Lower leg skin (tissue), 3 donors: ENCODE measurements around the gene CTBP2.

Experiments used
- CTCF ChIP-seq, 3 donors: fragments of 450-650 bp; IDR thresholded peaks; one replicate each; pipeline ENCODE4 v1.5.1; 2016; ENCODE audit warnings: antibody characterized with exemption in 3 of 3, mild to moderate bottlenecking in 3 of 3, moderate library complexity in 2 of 3
- POLR2A ChIP-seq, 2 donors: fragments of 450-650 bp; IDR thresholded peaks; one replicate each; pipeline ENCODE4 v1.6.1; 2016 to 2017; ENCODE audit warnings: antibody characterized with exemption in 2 of 2, mild to moderate bottlenecking in 1 of 2, moderate library complexity in 1 of 2

DNA sequence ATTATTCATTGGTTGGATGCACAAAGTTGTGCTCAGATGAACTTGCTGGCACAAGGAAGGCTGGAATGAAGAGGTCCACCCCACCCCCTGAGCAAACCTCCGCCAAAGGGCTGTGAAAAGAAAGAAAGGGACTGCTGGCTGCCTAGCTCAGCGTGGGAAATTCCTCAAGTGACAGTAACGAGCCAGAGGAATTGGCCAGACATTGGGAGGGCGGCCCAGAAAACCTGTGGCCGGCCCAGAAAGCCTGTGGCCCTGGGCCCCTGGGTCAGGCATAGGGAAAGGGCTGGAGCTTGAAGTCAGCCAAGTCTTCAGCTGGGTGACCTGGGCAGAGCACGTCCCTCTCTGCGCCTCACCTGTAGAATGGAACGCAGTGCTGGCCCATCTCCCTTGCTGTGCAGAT lies 30.6 kb upstream of the CTBP2 start:
- TF ChIP-seq POLR2A (IDR thresholded peaks at IDR 0.05) (no peak), CTCF (IDR thresholded peaks at IDR 0.05) (no peak)
